GM18499 (cell line): ENCODE results near the gene TANC1.

Experiments
- ATAC-seq: cut with Tn5 transposase; IDR thresholded peaks from one replicate; pipeline ENCODE4 v1.9.1; 2021; ENCODE audit warnings: moderate number of reproducible peaks; ENCODE audit not compliant: insufficient read depth, unreplicated experiment

Gene TANC1

GRCh38 chr2:158960193-158960592 lies 8.2 kb upstream of the TANC1 start:
- no peak for ATAC-seq

GRCh38 chr2:158962074-158962473 lies 6.4 kb upstream of the TANC1 start:
- no peak for ATAC-seq

- no peak for ATAC-seq
These were observed 5.4 kb upstream of the TANC1 start for GRCh38 chr2:158963071-158963470.

GRCh38 chr2:158965107-158965506 lies 3.3 kb upstream of the TANC1 start:
- no peak for ATAC-seq

GRCh38 chr2:158965641-158966040 lies 2.8 kb upstream of the TANC1 start:
- no peak for ATAC-seq

GRCh38 chr2:158966312-158966711 lies 2.1 kb upstream of the TANC1 start:
- no peak for ATAC-seq

GRCh38 chr2:158967114-158967730 lies 1.2 kb upstream of the TANC1 start:
- no peak for ATAC-seq

GRCh38 chr2:158967731-158968395 lies 577 bp upstream of the TANC1 start:
- no peak for ATAC-seq

- no peak for ATAC-seq
These were observed 798 bp downstream of the TANC1 start for GRCh38 chr2:158969162-158969714.

GRCh38 chr2:158969715-158970240 lies 1.3 kb downstream of the TANC1 start:
- no peak for ATAC-seq

GRCh38 chr2:158970241-158970751 lies 1.9 kb downstream of the TANC1 start:
- no peak for ATAC-seq

- ATAC-seq: no peak
These were observed 4.9 kb downstream of the TANC1 start for GRCh38 chr2:158973116-158973956.

- ATAC-seq: no peak
These were observed 7.0 kb downstream of the TANC1 start for GRCh38 chr2:158975271-158975921.

GRCh38 chr2:158979772-158980171 lies 11.3 kb downstream of the TANC1 start:
- no peak for ATAC-seq

- no peak for ATAC-seq
These were observed 16.2 kb downstream of the TANC1 start for GRCh38 chr2:158984604-158985135.

- ATAC-seq: no peak
These were observed 20.1 kb downstream of the TANC1 start for GRCh38 chr2:158988501-158988900.

- no peak for ATAC-seq
These were observed 20.7 kb downstream of the TANC1 start for GRCh38 chr2:158989165-158989564.

- ATAC-seq: no peak
These were observed 22.2 kb downstream of the TANC1 start for GRCh38 chr2:158990397-158991214.

GRCh38 chr2:158993030-158993429 lies 24.6 kb downstream of the TANC1 start:
- no peak for ATAC-seq
